PC-9 (cell line): ENCODE measurements around the gene SCYGR7.

Source experiments
- EZH2 ChIP-seq: fragments of 200-600 bp; sonication (generic); IDR thresholded peaks from 2 replicates; pipeline ENCODE4 v1.8.0; 2017; ENCODE audit warnings: antibody characterized with exemption, low read depth
- TF ChIP-seq, protein P1 (sequence below): fragments of 200-600 bp; sonication (generic); conservative IDR thresholded peaks from 2 replicates; pipeline ENCODE4 v1.6.1; 2017; ENCODE audit warnings: mixed run types, antibody characterized with exemption, mild to moderate bottlenecking, moderate library complexity

DNA sequence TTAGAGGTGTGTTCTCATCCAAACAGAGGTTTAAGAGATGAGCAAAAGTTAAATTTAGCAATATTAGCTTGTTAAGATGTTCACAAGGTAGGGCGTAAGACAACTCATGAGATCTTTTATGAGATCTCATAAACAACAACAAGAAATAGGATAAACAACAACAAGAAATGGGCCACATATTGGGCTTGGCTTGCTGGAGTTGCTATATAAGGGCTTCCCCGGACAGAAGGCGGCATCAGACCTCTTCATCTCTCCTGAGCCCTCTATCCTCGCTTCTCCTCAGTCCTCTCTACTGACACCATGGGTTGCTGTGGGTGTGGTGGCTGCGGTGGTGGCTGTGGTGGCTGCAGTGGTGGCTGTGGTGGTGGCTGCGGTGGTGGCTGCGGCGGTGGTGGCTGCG lies 17.5 kb downstream of the SCYGR7 start, which contains the start of gene SCYGR8:
- TF ChIP-seq, protein P1, sequence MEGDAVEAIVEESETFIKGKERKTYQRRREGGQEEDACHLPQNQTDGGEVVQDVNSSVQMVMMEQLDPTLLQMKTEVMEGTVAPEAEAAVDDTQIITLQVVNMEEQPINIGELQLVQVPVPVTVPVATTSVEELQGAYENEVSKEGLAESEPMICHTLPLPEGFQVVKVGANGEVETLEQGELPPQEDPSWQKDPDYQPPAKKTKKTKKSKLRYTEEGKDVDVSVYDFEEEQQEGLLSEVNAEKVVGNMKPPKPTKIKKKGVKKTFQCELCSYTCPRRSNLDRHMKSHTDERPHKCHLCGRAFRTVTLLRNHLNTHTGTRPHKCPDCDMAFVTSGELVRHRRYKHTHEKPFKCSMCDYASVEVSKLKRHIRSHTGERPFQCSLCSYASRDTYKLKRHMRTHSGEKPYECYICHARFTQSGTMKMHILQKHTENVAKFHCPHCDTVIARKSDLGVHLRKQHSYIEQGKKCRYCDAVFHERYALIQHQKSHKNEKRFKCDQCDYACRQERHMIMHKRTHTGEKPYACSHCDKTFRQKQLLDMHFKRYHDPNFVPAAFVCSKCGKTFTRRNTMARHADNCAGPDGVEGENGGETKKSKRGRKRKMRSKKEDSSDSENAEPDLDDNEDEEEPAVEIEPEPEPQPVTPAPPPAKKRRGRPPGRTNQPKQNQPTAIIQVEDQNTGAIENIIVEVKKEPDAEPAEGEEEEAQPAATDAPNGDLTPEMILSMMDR: no peak
- no peak for TF ChIP-seq EZH2
